SW 1271 (cell line): Measurements from ENCODE around the gene IGSF11.
"Not testable (repeated sequence)": the region's sequence is repeated elsewhere in the genome, so short reads cannot be mapped to it uniquely, and the experiment has no call there.

Source experiments
- DNase-seq, 2 experiments: peaks; one replicate each; lab custom pipeline; 2025; lab: John Stamatoyannopoulos, UW

Gene IGSF11

GRCh38 chr3:119034256-119035013, at the start of gene IGSF11:
IGSF11 (minus strand) TSS chr3:119034846; CDS start chr3:119034582, 264 bp downstream.
- DNase-seq: peak in 1 of 2 experiments; percentile 56

- no peak for DNase-seq
Observed at GRCh38 chr3:119080364-119080763, 45.7 kb upstream of the IGSF11 start.

GRCh38 chr3:119073258-119074001, 38.8 kb upstream of the IGSF11 start:
- DNase-seq: no peak

GRCh38 chr3:119072451-119072850, 37.8 kb upstream of the IGSF11 start:
- not testable (repeated sequence) for DNase-seq

GRCh38 chr3:119069725-119070124, 35.1 kb upstream of the IGSF11 start:
- no peak for DNase-seq

GRCh38 chr3:119063471-119063870, 28.8 kb upstream of the IGSF11 start:
- no peak for DNase-seq

- DNase-seq: no peak
Observed at GRCh38 chr3:119062892-119063291, 28.2 kb upstream of the IGSF11 start.

GRCh38 chr3:119044593-119044992, 9.9 kb upstream of the IGSF11 start:
- DNase-seq: no peak

GRCh38 chr3:119042162-119042561, 7.5 kb upstream of the IGSF11 start:
- DNase-seq: no peak

GRCh38 chr3:119035014-119035346, 334 bp upstream of the IGSF11 start:
- DNase-seq: peak in 1 of 2 experiments; percentile 29

- DNase-seq: no peak
Observed at GRCh38 chr3:119033393-119034255, 1.0 kb downstream of the IGSF11 start.

- DNase-seq: no peak
Observed at GRCh38 chr3:119025171-119025795, 9.4 kb downstream of the IGSF11 start.

- DNase-seq: no peak
Observed at GRCh38 chr3:119019767-119020518, 14.7 kb downstream of the IGSF11 start.

GRCh38 chr3:119018690-119019463, 15.8 kb downstream of the IGSF11 start:
- no peak for DNase-seq

- DNase-seq: no peak
Observed at GRCh38 chr3:119015942-119016341, 18.7 kb downstream of the IGSF11 start.

- DNase-seq: no peak
Observed at GRCh38 chr3:119013951-119014350, 20.7 kb downstream of the IGSF11 start.

- DNase-seq: no peak
Observed at GRCh38 chr3:119011528-119011927, 23.1 kb downstream of the IGSF11 start.

- no peak for DNase-seq
Observed at GRCh38 chr3:118997190-118997589, 37.5 kb downstream of the IGSF11 start.

GRCh38 chr3:118991775-118992174, 42.9 kb downstream of the IGSF11 start:
- no peak for DNase-seq

GRCh38 chr3:118990823-118991560, 43.7 kb downstream of the IGSF11 start:
- no peak for DNase-seq
